ENCODE results near the gene SGCA. TPM values are rescaled to one million over a fixed set of nuclear protein-coding genes. Genes with fewer than 3 reads are reported as not detected.
A peak's percentile ranks its signal among the peaks of the same experiment; 100 is the strongest.

The SGCA gene
- total and polyA plus RNA-seq, 8 donors: 3.2 to 18.5 (median 5.6) TPM

- Histone ChIP-seq H3K36me3 (no peaks in the 10 kb centered on the region), H3K4me3 (no peak overlapping the region), H3K4me1 (peaks cover 8 to 36% of the 10 kb centered on the region in 2 donors), H3K9me3 (no peaks in the 10 kb centered on the region), H3K27ac (no peak overlapping the region), H3K27me3 (peaks cover 7 to 58% of the 10 kb centered on the region in 2 donors)
- intact Hi-C loops (cut with DNase I): no loop called here
- ATAC-seq: no peak
- no peak for DNase-seq
- TF ChIP-seq CTCF (IDR thresholded peaks at IDR 0.05): no peak
Observed at GRCh38 chr17:50127697-50128361, 38.0 kb upstream of the SGCA start.

DNA sequence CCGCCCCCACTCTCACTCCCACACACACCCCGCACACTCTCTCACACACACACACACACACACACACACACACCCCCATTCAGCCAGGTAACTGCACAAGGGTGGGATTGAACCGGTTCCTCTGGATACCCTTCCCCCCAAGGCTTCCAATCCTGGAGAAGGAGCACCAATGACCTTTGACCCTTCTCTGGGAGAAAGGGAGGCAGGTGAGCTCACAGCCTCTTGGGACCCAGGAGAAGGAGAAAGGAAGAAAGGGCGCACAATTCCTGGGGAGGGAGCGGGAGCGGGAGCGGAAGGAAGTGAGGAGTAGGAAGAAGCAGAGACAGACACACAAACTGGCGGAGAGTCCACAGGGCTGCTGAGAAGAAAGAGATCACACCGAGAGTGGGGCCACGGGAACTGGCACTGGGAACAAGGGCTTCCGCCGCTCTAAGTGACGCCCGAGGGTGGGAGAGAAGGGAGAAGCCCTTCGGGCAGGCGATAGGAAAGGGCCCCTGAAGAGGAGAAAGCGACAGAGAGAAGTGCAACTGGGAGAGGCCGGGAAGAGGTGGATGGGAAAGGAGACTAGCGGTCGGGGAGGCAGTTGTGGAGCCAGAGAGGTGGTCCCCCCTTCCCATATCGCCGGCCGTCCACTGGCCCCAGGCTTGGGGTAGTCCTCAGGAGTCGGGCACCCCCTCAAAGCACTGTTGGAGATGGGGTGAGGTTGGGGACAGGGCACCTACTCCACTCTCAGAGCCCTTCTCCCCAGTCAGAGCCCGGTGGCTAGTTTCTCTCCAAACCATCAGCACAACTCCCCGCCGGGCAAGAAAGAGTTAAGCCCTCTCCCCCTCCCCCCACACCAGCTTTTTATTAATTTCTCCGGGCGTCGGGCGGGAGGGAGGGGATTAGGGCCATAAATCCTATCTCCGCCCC is 37.1 kb upstream of the SGCA start:
- H3K36me3 ChIP-seq: no peaks in the 10 kb centered on the region
- peak overlapping the region; percentile 28 to 30 for H3K4me3 ChIP-seq
- H3K27me3 ChIP-seq: peaks cover 7 to 51% of the 10 kb centered on the region in 2 donors
- ATAC-seq: peak; percentile 2
- peak in 1 of 4 donors; percentile 46 for DNase-seq
- H3K27ac ChIP-seq: peak overlapping the region; percentile 7 to 41
- intact Hi-C loops (cut with DNase I): no loop called here
- peaks cover 8 to 42% of the 10 kb centered on the region in 2 donors for H3K4me1 ChIP-seq
- H3K9me3 ChIP-seq: no peaks in the 10 kb centered on the region
- TF ChIP-seq CTCF (IDR thresholded peaks at IDR 0.05): no peak

- peaks cover 7 to 50% of the 10 kb centered on the region in 2 donors for H3K27me3 ChIP-seq
- peak overlapping the region in 1 of 2 donors; percentile 41 for H3K27ac ChIP-seq
- peaks cover 8 to 46% of the 10 kb centered on the region in 2 donors for H3K4me1 ChIP-seq
- no peaks in the 10 kb centered on the region for H3K9me3 ChIP-seq
- intact Hi-C loops (cut with DNase I): no loop called here
- peaks cover 0 to 5% of the 10 kb centered on the region in 2 donors for H3K36me3 ChIP-seq
- TF ChIP-seq CTCF (IDR thresholded peaks at IDR 0.05): no peak
- peak overlapping the region; percentile 28 to 30 for H3K4me3 ChIP-seq
- peak in 1 of 4 donors; percentile 78 for DNase-seq
- no peak for ATAC-seq
Observed at GRCh38 chr17:50129353-50129727, 36.5 kb upstream of the SGCA start.

GRCh38 chr17:50129728-50130558 is 35.9 kb upstream of the SGCA start, which contains the start of gene SAMD14:
Gene SAMD14, minus strand, starts transcription at chr17:50130160. Its CDS starts 5,201 bp downstream, at chr17:50124959.
- ATAC-seq (peak; percentile 30), DNase-seq (peak in 2 of 4 donors; percentile 42 to 82)
- H3K9me3 ChIP-seq: no peaks in the 10 kb centered on the region
- peaks cover 7 to 50% of the 10 kb centered on the region in 2 donors for H3K27me3 ChIP-seq
- peaks cover 8 to 47% of the 10 kb centered on the region in 2 donors for H3K4me1 ChIP-seq
- no peak for TF ChIP-seq CTCF (IDR thresholded peaks at IDR 0.05)
- peak within 1 kb of the TSS; percentile 28 to 30 for H3K4me3 ChIP-seq
- peak within 1 kb of the TSS in 1 of 2 donors; percentile 41 for H3K27ac ChIP-seq
- H3K36me3 ChIP-seq: peaks cover 0 to 11% of the 10 kb centered on the region in 2 donors
- intact Hi-C loops (cut with DNase I): no loop called here

Data from left lung (tissue), 10 donors.